Measurements from ENCODE around the gene NRXN3. TPM values are rescaled to one million over a fixed set of nuclear protein-coding genes. Genes with fewer than 3 reads are reported as not detected.

The NRXN3 gene
- polyA plus RNA-seq, 4 donors: 6.4 to 7.2 (median 7.0) TPM

GRCh38 chr14:78238141-78238540, 68.0 kb downstream of the NRXN3 start:
- no peak for DNase-seq (ENCODE audit: low read depth in 4 of 4, low spot score in 3 of 4)

- DNase-seq (ENCODE audit: low read depth in 4 of 4, low spot score in 3 of 4): no peak
Measured at GRCh38 chr14:78240567-78240966, 70.4 kb downstream of the NRXN3 start.

GRCh38 chr14:78242086-78242485, 71.9 kb downstream of the NRXN3 start:
- no peak for DNase-seq (ENCODE audit: low read depth in 4 of 4, low spot score in 3 of 4)

- DNase-seq (ENCODE audit: low read depth in 4 of 4, low spot score in 3 of 4): no peak
Measured at GRCh38 chr14:78243187-78243586, 73.0 kb downstream of the NRXN3 start.

- no peak for DNase-seq (ENCODE audit: low read depth in 4 of 4, low spot score in 3 of 4)
Measured at GRCh38 chr14:78245238-78245637, 75.1 kb downstream of the NRXN3 start.

- no peak for DNase-seq (ENCODE audit: low read depth in 4 of 4, low spot score in 3 of 4)
Measured at GRCh38 chr14:78248501-78249090, 78.4 kb downstream of the NRXN3 start.

GRCh38 chr14:78251308-78251707, 81.1 kb downstream of the NRXN3 start:
- no peak for DNase-seq (ENCODE audit: low read depth in 4 of 4, low spot score in 3 of 4)

- no peak for DNase-seq (ENCODE audit: low read depth in 4 of 4, low spot score in 3 of 4)
Measured at GRCh38 chr14:78253986-78254385, 83.8 kb downstream of the NRXN3 start.

- DNase-seq (ENCODE audit: low read depth in 4 of 4, low spot score in 3 of 4): no peak
Measured at GRCh38 chr14:78254911-78255461, 84.8 kb downstream of the NRXN3 start.

- DNase-seq (ENCODE audit: low read depth in 4 of 4, low spot score in 3 of 4): no peak
Measured at GRCh38 chr14:78259831-78260230, 89.7 kb downstream of the NRXN3 start.

- no peak for DNase-seq (ENCODE audit: low read depth in 4 of 4, low spot score in 3 of 4)
Measured at GRCh38 chr14:78278464-78279250, 108.5 kb downstream of the NRXN3 start.

GRCh38 chr14:78282437-78282836, 112.3 kb downstream of the NRXN3 start:
- DNase-seq (ENCODE audit: low read depth in 4 of 4, low spot score in 3 of 4): no peak

- DNase-seq (ENCODE audit: low read depth in 4 of 4, low spot score in 3 of 4): no peak
Measured at GRCh38 chr14:78286210-78286609, 116.0 kb downstream of the NRXN3 start.

- DNase-seq (ENCODE audit: low read depth in 4 of 4, low spot score in 3 of 4): no peak
Measured at GRCh38 chr14:78292003-78292402, 121.8 kb downstream of the NRXN3 start.

- no peak for DNase-seq (ENCODE audit: low read depth in 4 of 4, low spot score in 3 of 4)
Measured at GRCh38 chr14:78297858-78298257, 127.7 kb downstream of the NRXN3 start.

GRCh38 chr14:78298298-78298697, 128.1 kb downstream of the NRXN3 start:
- DNase-seq (ENCODE audit: low read depth in 4 of 4, low spot score in 3 of 4): no peak

- no peak for DNase-seq (ENCODE audit: low read depth in 4 of 4, low spot score in 3 of 4)
Measured at GRCh38 chr14:78302841-78303240, 132.7 kb downstream of the NRXN3 start.

- no peak for DNase-seq (ENCODE audit: low read depth in 4 of 4, low spot score in 3 of 4)
Measured at GRCh38 chr14:78307671-78308070, 137.5 kb downstream of the NRXN3 start.

GRCh38 chr14:78308079-78308478, 137.9 kb downstream of the NRXN3 start:
- DNase-seq (ENCODE audit: low read depth in 4 of 4, low spot score in 3 of 4): no peak

GRCh38 chr14:78310272-78310671, 140.1 kb downstream of the NRXN3 start:
- no peak for DNase-seq (ENCODE audit: low read depth in 4 of 4, low spot score in 3 of 4)

- DNase-seq (ENCODE audit: low read depth in 4 of 4, low spot score in 3 of 4): no peak
Measured at GRCh38 chr14:78313499-78313898, 143.3 kb downstream of the NRXN3 start.

- no peak for DNase-seq (ENCODE audit: low read depth in 4 of 4, low spot score in 3 of 4)
Measured at GRCh38 chr14:78314484-78314883, 144.3 kb downstream of the NRXN3 start.

Data from left renal pelvis (tissue), 4 donors.